Brain microvascular endothelial cell (primary cell): ENCODE data around the gene ADAMTS15.
A peak's percentile ranks its signal among the peaks of the same experiment; 100 is the strongest.

ENCODE experiments used
- DNase-seq: peaks from one replicate; pipeline ENCODE4 v3.0.0-alpha.2; 2020
- H3K27ac ChIP-seq: fragments of 250-450 bp; sonication (Bioruptor Pico); 2 replicates; pipeline ENCODE4 v1.5.1; 2020; ENCODE audit warnings: mild to moderate bottlenecking, moderate library complexity
- H3K27me3 ChIP-seq: fragments of 250-450 bp; sonication (Bioruptor Pico); replicated peaks from 2 replicates; pipeline ENCODE4 v1.5.1; 2020; ENCODE audit warnings: mild to moderate bottlenecking
- H3K36me3 ChIP-seq: fragments of 250-450 bp; sonication (Bioruptor Pico); replicated peaks from 2 replicates; pipeline ENCODE4 v1.5.1; 2020; ENCODE audit warnings: mild to moderate bottlenecking
- H3K4me3 ChIP-seq: 2 replicates; pipeline ENCODE4 v1.5.1; 2011; ENCODE audit warnings: low read depth, mild to moderate bottlenecking, control low read depth, low read length, moderate library complexity
- in situ Hi-C: cut with HindIII; loops from 2 replicates; pipeline ENCODE4 v1.10.0; 2017; ENCODE audit warnings: low sequenced_read_pairs, low pct_ligation_motif_present
- TF ChIP-seq, protein P1 (sequence below): IDR thresholded peaks from 2 replicates; pipeline ENCODE4 v1.5.1; 2011; ENCODE audit warnings: low read depth, mild to moderate bottlenecking, moderate library complexity, low read length, control low read depth, inconsistent platforms; ENCODE audit errors: missing control alignments

ADAMTS15 gene

DNA sequence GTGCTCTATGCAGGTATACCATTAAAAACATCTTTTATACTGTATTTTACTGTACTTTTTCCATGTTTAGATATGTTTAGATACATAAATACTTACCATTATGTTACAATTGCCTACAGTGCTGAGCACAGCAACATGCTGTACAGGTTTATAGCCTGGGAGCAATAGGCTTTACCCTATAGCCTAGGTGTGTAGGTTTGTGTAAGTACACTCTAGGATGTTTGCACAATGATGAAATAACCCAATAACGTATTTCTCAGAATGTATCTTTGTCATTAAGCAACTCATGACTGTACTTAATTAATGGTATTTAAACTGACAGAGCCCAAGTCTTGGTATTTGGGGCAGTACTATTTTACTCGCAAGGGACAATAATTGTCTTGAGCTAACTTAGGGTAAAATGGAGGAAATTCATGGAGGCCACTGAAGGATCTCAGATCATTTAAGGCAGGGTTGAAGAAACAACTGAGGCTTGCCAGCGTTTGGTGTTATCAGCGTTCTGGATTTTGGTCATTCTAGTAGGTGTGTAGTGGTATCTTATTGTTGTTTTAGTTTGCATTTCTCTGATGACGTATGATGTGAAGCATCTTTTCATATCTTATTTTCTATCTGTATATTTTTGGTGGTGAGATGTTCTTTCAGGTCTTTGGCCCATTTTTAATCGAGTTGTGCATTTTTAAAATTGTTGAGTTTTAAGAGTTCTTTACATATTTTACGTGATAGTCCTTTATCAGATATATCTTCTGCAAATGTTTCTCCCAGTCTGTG, 42.4 kb downstream of the ADAMTS15 start:
- Histone ChIP-seq H3K27ac (no peak overlapping the region), H3K27me3 (no peaks in the 10 kb centered on the region), H3K36me3 (no peaks in the 10 kb centered on the region), H3K4me3 (no peak overlapping the region)
- TF ChIP-seq, protein P1, sequence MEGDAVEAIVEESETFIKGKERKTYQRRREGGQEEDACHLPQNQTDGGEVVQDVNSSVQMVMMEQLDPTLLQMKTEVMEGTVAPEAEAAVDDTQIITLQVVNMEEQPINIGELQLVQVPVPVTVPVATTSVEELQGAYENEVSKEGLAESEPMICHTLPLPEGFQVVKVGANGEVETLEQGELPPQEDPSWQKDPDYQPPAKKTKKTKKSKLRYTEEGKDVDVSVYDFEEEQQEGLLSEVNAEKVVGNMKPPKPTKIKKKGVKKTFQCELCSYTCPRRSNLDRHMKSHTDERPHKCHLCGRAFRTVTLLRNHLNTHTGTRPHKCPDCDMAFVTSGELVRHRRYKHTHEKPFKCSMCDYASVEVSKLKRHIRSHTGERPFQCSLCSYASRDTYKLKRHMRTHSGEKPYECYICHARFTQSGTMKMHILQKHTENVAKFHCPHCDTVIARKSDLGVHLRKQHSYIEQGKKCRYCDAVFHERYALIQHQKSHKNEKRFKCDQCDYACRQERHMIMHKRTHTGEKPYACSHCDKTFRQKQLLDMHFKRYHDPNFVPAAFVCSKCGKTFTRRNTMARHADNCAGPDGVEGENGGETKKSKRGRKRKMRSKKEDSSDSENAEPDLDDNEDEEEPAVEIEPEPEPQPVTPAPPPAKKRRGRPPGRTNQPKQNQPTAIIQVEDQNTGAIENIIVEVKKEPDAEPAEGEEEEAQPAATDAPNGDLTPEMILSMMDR: no peak
- in situ Hi-C loops: no loop called here
- DNase-seq: no peak

DNA sequence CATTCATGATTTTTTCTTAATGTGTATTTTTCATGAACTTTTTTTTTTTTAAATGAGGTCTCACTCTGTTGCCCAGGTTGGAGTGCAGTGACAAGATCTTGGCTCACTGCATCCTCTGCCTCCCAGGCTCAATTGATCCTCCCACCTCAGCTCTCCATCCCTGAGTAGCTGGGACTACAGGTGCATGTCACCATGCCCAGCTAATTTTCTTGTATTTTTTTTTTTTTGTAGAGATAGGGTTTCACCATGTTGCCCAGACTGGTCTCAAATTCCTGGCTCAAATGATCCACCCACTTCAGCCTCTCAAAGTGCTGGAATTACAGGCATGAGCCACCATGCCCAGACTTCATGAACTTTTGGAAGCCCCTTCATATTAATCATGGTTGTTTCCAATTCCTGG, 49.7 kb downstream of the ADAMTS15 start:
- Histone ChIP-seq H3K27ac (no peak overlapping the region), H3K36me3 (no peaks in the 10 kb centered on the region), H3K27me3 (no peaks in the 10 kb centered on the region), H3K4me3 (no peak overlapping the region)
- in situ Hi-C loops: no loop called here
- DNase-seq: no peak
- TF ChIP-seq, protein P1: no peak

DNA sequence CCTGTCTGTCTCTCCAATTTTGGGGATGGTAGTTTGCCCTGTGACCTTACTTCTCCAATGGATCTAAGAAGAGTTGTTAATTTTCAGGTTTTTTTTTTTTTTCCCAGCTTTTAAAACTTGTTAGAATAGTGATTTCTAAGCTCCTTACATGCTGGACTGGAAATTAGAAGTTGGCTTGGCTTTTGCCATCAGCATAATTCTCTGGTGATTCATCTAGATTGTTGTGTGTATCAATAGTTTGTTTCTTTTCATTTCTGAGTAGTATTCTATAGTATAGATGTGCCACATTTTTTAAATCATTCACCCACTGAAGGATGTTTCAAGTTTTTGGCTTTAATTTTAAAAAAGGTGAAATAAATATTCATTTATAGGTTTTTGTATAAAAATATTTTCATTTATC, 51.4 kb downstream of the ADAMTS15 start:
- TF ChIP-seq, protein P1: no peak
- Histone ChIP-seq H3K36me3 (no peaks in the 10 kb centered on the region), H3K4me3 (no peak overlapping the region), H3K27me3 (no peaks in the 10 kb centered on the region), H3K27ac (no peak overlapping the region)
- no peak for DNase-seq
- in situ Hi-C loops: no loop called here

DNA sequence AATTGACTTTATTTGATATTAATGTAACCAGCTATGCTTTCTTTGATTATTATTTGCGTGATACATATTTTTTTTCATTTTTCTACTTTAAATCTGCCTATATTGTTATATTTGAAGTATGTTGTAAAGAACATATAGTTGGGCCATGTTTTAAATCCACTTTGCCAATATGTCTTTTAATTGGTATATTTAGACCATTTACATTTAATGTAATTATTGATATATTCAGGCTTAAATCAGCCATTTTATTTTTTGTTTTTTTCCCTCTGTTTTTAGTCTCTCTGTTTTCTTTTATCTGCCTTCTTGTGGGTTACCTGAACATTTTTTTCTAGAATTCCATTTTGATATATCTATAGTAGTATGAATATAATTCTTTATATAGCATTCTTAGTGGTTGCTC, 55.9 kb downstream of the ADAMTS15 start:
- TF ChIP-seq, protein P1: no peak
- no peaks in the 10 kb centered on the region for H3K27me3 ChIP-seq
- H3K4me3 ChIP-seq: no peak overlapping the region
- DNase-seq: no peak
- in situ Hi-C loops: no loop called here
- no peaks in the 10 kb centered on the region for H3K36me3 ChIP-seq
- H3K27ac ChIP-seq: no peak overlapping the region

DNA sequence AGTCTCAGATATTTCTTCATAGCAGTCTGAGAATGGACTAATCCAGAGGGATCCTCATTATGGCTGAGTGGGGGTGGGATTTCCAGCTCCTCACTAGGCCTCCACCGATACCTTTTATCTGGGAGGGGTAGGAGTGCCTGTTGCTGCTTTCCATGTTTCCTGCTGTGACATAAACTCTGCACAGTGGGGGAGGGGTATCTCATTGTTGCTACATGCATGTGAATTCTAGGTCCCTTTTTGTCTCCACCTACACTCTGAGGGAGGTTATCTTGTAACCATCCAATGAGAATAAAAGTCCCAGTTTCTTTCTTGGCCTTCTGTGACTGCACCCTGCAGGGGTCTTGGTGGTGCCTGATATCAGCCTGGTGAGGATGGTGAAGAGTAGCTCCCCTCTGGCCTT, 60.5 kb downstream of the ADAMTS15 start:
- in situ Hi-C loops: no loop called here
- Histone ChIP-seq H3K4me3 (no peak overlapping the region), H3K27me3 (no peaks in the 10 kb centered on the region), H3K27ac (no peak overlapping the region), H3K36me3 (no peaks in the 10 kb centered on the region)
- TF ChIP-seq, protein P1: no peak
- no peak for DNase-seq

DNA sequence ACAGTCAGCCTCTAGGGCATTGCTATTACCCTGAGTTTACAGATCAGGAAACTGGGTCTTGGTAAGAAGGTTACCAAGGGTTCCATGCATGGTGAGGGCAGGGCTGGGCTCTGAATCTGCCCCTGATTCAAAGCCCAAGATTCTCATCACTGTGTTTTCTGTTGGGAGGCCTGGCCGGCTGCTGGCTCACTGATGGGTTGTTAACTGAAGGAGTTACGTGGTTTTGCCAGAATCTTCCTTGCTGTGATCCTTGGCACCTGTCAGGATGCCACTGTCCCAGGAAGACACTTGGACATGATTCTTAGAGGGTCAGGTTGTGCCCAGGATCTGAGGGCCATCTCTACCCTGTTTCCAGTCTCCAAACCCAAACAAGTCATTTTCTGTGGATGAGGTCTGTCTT, 61.5 kb downstream of the ADAMTS15 start:
- Histone ChIP-seq H3K27me3 (no peaks in the 10 kb centered on the region), H3K27ac (no peak overlapping the region), H3K4me3 (no peak overlapping the region), H3K36me3 (no peaks in the 10 kb centered on the region)
- in situ Hi-C loops: no loop called here
- DNase-seq: no peak
- TF ChIP-seq, protein P1: peak; percentile 23
